WTC11 (cell line): ENCODE results near the gene TP53BP2.
"Not testable (repeated sequence)": the region's sequence is repeated elsewhere in the genome, so short reads cannot be mapped to it uniquely, and the experiment has no call there.

Experiments used
- ATF1 ChIP-seq: sonication (generic); formaldehyde crosslinking; IDR thresholded peaks from 2 replicates; pipeline ENCODE4 v1.8.1; 2023; ENCODE audit warnings: mild to moderate bottlenecking, moderate library complexity, missing genetic modification reagents
- CREB1 ChIP-seq: sonication (generic); formaldehyde crosslinking; IDR thresholded peaks from 2 replicates; pipeline ENCODE4 v1.8.0; 2023; ENCODE audit warnings: mild to moderate bottlenecking, missing genetic modification reagents
- KAT7 ChIP-seq: sonication (generic); formaldehyde crosslinking; IDR thresholded peaks from 2 replicates; pipeline ENCODE4 v1.8.1; 2023; ENCODE audit warnings: missing genetic modification reagents, mild to moderate bottlenecking, borderline replicate concordance
- NFYB ChIP-seq: sonication (generic); formaldehyde crosslinking; conservative IDR thresholded peaks from 2 replicates; pipeline ENCODE4 v1.8.0; 2022; ENCODE audit warnings: low read depth, missing genetic modification reagents
- NR2C2 ChIP-seq: sonication (generic); formaldehyde crosslinking; IDR thresholded peaks from 2 replicates; pipeline ENCODE4 v1.8.0; 2022; ENCODE audit warnings: mild to moderate bottlenecking, missing genetic modification reagents
- NR3C1 ChIP-seq: sonication (generic); formaldehyde crosslinking; conservative IDR thresholded peaks from 2 replicates; pipeline ENCODE4 v1.8.1; 2023; ENCODE audit warnings: low read depth, mild to moderate bottlenecking, missing genetic modification reagents
- SP1 ChIP-seq: sonication (generic); formaldehyde crosslinking; conservative IDR thresholded peaks from 2 replicates; pipeline ENCODE4 v1.8.1; 2022; ENCODE audit warnings: missing genetic modification reagents
- ZNF263 ChIP-seq: sonication (generic); formaldehyde crosslinking; IDR thresholded peaks from 2 replicates; pipeline ENCODE4 v1.8.1; 2022; ENCODE audit warnings: low read depth, mild to moderate bottlenecking, moderate library complexity, missing genetic modification reagents
- TF ChIP-seq, protein P1 (sequence below): sonication (generic); formaldehyde crosslinking; IDR thresholded peaks from 2 replicates; pipeline ENCODE4 v1.8.1; 2022; ENCODE audit warnings: mild to moderate bottlenecking, moderate library complexity, missing genetic modification reagents
- TF ChIP-seq, protein P2 (sequence below): fragments of 200-600 bp; IDR thresholded peaks from 2 replicates; pipeline ENCODE4 v1.8.0; 2022; ENCODE audit warnings: antibody characterized with exemption
- TF ChIP-seq, protein P3 (sequence below): sonication (generic); formaldehyde crosslinking; IDR thresholded peaks from 2 replicates; pipeline ENCODE4 v1.8.0; 2023; ENCODE audit warnings: mild to moderate bottlenecking, missing genetic modification reagents
- TF ChIP-seq, protein P4 (sequence below): sonication (generic); formaldehyde crosslinking; conservative IDR thresholded peaks from 2 replicates; pipeline ENCODE4 v1.8.1; 2022; ENCODE audit warnings: mild to moderate bottlenecking, missing genetic modification reagents
- TF ChIP-seq, protein P5 (sequence below): sonication (generic); formaldehyde crosslinking; IDR thresholded peaks from 2 replicates; pipeline ENCODE4 v1.8.1; 2022; ENCODE audit warnings: missing genetic modification reagents, borderline replicate concordance
- TF ChIP-seq, protein P6 (sequence below): sonication (generic); formaldehyde crosslinking; IDR thresholded peaks from 2 replicates; pipeline ENCODE4 v1.8.0; 2022; ENCODE audit warnings: mild to moderate bottlenecking, missing genetic modification reagents

DNA sequence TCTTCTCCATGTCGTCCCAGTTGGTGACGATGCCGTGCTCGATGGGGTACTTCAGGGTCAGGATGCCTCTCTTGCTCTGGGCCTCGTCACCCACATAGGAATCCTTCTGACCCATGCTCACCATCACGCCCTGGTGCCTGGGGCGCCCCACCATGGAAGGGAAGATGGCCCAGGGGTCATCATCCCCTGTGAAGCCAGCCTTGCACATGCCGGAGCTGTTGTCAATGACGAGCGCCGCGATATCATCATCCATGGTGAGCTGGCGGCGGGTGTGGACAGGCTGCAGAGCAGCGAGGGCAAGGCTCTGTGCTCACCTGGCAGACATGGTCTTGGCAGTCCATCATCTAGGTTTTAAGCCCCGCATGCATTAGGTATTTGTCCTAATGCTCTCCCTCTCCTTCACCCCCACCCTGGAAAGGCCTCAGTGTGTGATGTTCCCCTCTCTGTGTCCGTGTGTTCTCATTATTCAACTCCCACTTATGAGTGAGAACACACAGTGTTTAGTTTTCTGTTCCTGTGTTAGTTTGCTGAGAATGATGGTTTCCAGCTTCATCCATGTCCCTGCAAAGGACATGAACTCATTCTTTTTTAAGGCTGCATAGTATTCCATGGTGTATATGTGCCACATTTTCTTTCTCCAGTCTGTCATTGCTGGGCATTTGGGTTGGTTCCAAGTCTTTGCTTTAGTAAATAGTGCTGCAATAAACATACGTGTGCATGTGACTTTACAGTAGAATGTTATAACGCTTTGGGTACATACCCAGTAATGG lies 19.0 kb upstream of the TP53BP2 start:
- not testable (repeated sequence) for TF ChIP-seq KAT7 (CRISPR knock-in tag); ZNF263 (CRISPR knock-in tag); CREB1; SP1 (CRISPR knock-in tag); ATF1 (CRISPR knock-in tag); NR3C1 (CRISPR knock-in tag); NR2C2 (CRISPR knock-in tag); NFYB
- TF ChIP-seq, protein P1, sequence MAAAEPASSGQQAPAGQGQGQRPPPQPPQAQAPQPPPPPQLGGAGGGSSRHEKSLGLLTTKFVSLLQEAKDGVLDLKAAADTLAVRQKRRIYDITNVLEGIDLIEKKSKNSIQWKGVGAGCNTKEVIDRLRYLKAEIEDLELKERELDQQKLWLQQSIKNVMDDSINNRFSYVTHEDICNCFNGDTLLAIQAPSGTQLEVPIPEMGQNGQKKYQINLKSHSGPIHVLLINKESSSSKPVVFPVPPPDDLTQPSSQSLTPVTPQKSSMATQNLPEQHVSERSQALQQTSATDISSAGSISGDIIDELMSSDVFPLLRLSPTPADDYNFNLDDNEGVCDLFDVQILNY (CRISPR knock-in tag) = not testable (repeated sequence)
- TF ChIP-seq, protein P2, sequence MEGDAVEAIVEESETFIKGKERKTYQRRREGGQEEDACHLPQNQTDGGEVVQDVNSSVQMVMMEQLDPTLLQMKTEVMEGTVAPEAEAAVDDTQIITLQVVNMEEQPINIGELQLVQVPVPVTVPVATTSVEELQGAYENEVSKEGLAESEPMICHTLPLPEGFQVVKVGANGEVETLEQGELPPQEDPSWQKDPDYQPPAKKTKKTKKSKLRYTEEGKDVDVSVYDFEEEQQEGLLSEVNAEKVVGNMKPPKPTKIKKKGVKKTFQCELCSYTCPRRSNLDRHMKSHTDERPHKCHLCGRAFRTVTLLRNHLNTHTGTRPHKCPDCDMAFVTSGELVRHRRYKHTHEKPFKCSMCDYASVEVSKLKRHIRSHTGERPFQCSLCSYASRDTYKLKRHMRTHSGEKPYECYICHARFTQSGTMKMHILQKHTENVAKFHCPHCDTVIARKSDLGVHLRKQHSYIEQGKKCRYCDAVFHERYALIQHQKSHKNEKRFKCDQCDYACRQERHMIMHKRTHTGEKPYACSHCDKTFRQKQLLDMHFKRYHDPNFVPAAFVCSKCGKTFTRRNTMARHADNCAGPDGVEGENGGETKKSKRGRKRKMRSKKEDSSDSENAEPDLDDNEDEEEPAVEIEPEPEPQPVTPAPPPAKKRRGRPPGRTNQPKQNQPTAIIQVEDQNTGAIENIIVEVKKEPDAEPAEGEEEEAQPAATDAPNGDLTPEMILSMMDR = not testable (repeated sequence)
- TF ChIP-seq, protein P3, sequence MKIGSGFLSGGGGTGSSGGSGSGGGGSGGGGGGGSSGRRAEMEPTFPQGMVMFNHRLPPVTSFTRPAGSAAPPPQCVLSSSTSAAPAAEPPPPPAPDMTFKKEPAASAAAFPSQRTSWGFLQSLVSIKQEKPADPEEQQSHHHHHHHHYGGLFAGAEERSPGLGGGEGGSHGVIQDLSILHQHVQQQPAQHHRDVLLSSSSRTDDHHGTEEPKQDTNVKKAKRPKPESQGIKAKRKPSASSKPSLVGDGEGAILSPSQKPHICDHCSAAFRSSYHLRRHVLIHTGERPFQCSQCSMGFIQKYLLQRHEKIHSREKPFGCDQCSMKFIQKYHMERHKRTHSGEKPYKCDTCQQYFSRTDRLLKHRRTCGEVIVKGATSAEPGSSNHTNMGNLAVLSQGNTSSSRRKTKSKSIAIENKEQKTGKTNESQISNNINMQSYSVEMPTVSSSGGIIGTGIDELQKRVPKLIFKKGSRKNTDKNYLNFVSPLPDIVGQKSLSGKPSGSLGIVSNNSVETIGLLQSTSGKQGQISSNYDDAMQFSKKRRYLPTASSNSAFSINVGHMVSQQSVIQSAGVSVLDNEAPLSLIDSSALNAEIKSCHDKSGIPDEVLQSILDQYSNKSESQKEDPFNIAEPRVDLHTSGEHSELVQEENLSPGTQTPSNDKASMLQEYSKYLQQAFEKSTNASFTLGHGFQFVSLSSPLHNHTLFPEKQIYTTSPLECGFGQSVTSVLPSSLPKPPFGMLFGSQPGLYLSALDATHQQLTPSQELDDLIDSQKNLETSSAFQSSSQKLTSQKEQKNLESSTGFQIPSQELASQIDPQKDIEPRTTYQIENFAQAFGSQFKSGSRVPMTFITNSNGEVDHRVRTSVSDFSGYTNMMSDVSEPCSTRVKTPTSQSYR = not testable (repeated sequence)
- TF ChIP-seq, protein P4, sequence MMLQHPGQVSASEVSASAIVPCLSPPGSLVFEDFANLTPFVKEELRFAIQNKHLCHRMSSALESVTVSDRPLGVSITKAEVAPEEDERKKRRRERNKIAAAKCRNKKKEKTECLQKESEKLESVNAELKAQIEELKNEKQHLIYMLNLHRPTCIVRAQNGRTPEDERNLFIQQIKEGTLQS (CRISPR knock-in tag) = not testable (repeated sequence)
- TF ChIP-seq, protein P5, sequence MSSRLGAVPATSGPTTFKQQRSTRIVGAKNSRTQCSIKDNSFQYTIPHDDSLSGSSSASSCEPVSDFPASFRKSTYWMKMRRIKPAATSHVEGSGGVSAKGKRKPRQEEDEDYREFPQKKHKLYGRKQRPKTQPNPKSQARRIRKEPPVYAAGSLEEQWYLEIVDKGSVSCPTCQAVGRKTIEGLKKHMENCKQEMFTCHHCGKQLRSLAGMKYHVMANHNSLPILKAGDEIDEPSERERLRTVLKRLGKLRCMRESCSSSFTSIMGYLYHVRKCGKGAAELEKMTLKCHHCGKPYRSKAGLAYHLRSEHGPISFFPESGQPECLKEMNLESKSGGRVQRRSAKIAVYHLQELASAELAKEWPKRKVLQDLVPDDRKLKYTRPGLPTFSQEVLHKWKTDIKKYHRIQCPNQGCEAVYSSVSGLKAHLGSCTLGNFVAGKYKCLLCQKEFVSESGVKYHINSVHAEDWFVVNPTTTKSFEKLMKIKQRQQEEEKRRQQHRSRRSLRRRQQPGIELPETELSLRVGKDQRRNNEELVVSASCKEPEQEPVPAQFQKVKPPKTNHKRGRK (CRISPR knock-in tag) = not testable (repeated sequence)
- TF ChIP-seq, protein P6, sequence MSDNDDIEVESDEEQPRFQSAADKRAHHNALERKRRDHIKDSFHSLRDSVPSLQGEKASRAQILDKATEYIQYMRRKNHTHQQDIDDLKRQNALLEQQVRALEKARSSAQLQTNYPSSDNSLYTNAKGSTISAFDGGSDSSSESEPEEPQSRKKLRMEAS (CRISPR knock-in tag) = not testable (repeated sequence)
